Activated B cell treated with CpG ODN at 0.5 μM for 24 hours (primary cell): ENCODE data around the gene DKC1. TPM values are rescaled to one million over a fixed set of nuclear protein-coding genes. Genes with fewer than 3 reads are reported as not detected.

ENCODE experiments used
- ATAC-seq: fragments of 200-7000 bp; cut with Tn5 transposase; one replicate; pipeline ENCODE4 v1.10.0; 2021; ENCODE audit warnings: low read depth, mild to moderate bottlenecking, moderate library complexity
- CTCF ChIA-PET: fragments of 350-600 bp; sonication (Branson Sonifier 250); formaldehyde crosslinking; loops from one replicate; lab custom pipeline; 2021; ENCODE audit warnings: antibody characterized with exemption; lab: Charles Lee
- POLR2A ChIA-PET: fragments of 350-600 bp; sonication (Branson Sonifier 250); formaldehyde crosslinking; loops from one replicate; lab custom pipeline; 2021; ENCODE audit warnings: antibody characterized with exemption; lab: Charles Lee
- DNase-seq: peaks from one replicate; pipeline ENCODE4 v3.0.0; 2022
- H3K27ac Mint-ChIP-seq: one replicate; pipeline ENCODE4 v1.8.0; 2020; ENCODE audit warnings: mixed read lengths
- H3K27me3 Mint-ChIP-seq: one replicate; pipeline ENCODE4 v1.8.0; 2021; ENCODE audit warnings: mixed read lengths
- H3K36me3 Mint-ChIP-seq: one replicate; pipeline ENCODE4 v1.8.0; 2021; ENCODE audit warnings: low read depth, mixed read lengths
- H3K4me1 Mint-ChIP-seq: one replicate; pipeline ENCODE4 v1.8.0; 2021; ENCODE audit warnings: mixed read lengths
- H3K4me3 Mint-ChIP-seq: one replicate; pipeline ENCODE4 v1.8.0; 2020; ENCODE audit warnings: mild to moderate bottlenecking, mixed read lengths
- H3K9me3 Mint-ChIP-seq: one replicate; pipeline ENCODE4 v1.8.0; 2020; ENCODE audit warnings: mixed read lengths
- CTCF ChIP-seq: fragments of 200-600 bp; IDR thresholded peaks from one replicate; pipeline ENCODE4 v1.8.0; 2022; ENCODE audit warnings: antibody characterized with exemption, mild to moderate bottlenecking
- intact Hi-C: fragments of 100-400 bp; cut with micrococcal nuclease; formaldehyde crosslinking; loops from one replicate; pipeline ENCODE4 v1.15.1; 2024
- total RNA-seq: library from RNA; stranded (reverse); gene quantifications from 2 replicates; pipeline ENCODE4 v1.2.3, GENCODE V29; 2022

Gene DKC1
- total RNA-seq, 1 donor from 2014 or later: 105 TPM

GRCh38 chrX:154785716-154786115 is 23.1 kb downstream of the DKC1 start:
- ATAC-seq (no peak), DNase-seq (no peak)

GRCh38 chrX:154791467-154791866 is 28.8 kb downstream of the DKC1 start:
- intact Hi-C loops: no loop called here
- H3K27me3 Mint-ChIP-seq: no peaks in the 10 kb centered on the region
- no peak overlapping the region for H3K27ac Mint-ChIP-seq
- H3K4me1 Mint-ChIP-seq: peaks cover 5% of the 10 kb centered on the region
- ChIA-PET POLR2A (no interaction called here), CTCF (no interaction called here)
- no peak overlapping the region for H3K4me3 Mint-ChIP-seq
- no peak for ATAC-seq
- no peaks in the 10 kb centered on the region for H3K36me3 Mint-ChIP-seq
- no peak for TF ChIP-seq CTCF
- DNase-seq: no peak
- H3K9me3 Mint-ChIP-seq: no peaks in the 10 kb centered on the region

More at GRCh38 chrX:154785716-154786115, 23.1 kb downstream of the DKC1 start:
- ChIA-PET POLR2A (no interaction called here), CTCF (no interaction called here)
- Mint-ChIP-seq H3K36me3 (no peaks in the 10 kb centered on the region), H3K27ac (no peak overlapping the region), H3K27me3 (no peaks in the 10 kb centered on the region), H3K4me3 (no peak overlapping the region), H3K9me3 (no peaks in the 10 kb centered on the region), H3K4me1 (peaks cover 8% of the 10 kb centered on the region)
- intact Hi-C loops: no loop called here
- TF ChIP-seq CTCF: no peak

- CTCF ChIA-PET: no interaction called here
- DNase-seq: no peak
These were observed 29.3 kb downstream of the DKC1 start for GRCh38 chrX:154791939-154792338.

GRCh38 chrX:154793084-154793795 is 30.6 kb downstream of the DKC1 start:
- Mint-ChIP-seq H3K4me1 (peaks cover 16% of the 10 kb centered on the region), H3K27me3 (no peaks in the 10 kb centered on the region), H3K4me3 (no peak overlapping the region), H3K36me3 (no peaks in the 10 kb centered on the region), H3K9me3 (no peaks in the 10 kb centered on the region), H3K27ac (no peak overlapping the region)
- ChIA-PET CTCF (no interaction called here), POLR2A (no interaction called here)
- TF ChIP-seq CTCF: no peak
- intact Hi-C loops: no loop called here
- DNase-seq (no peak), ATAC-seq (no peak)

More at GRCh38 chrX:154791939-154792338, 29.3 kb downstream of the DKC1 start:
- Mint-ChIP-seq H3K27ac (no peak overlapping the region), H3K36me3 (no peaks in the 10 kb centered on the region), H3K27me3 (no peaks in the 10 kb centered on the region), H3K4me3 (no peak overlapping the region), H3K9me3 (no peaks in the 10 kb centered on the region), H3K4me1 (peaks cover 9% of the 10 kb centered on the region)
- no peak for TF ChIP-seq CTCF
- no peak for ATAC-seq
- intact Hi-C loops: no loop called here
- POLR2A ChIA-PET: no interaction called here

GRCh38 chrX:154795016-154795415 is 32.4 kb downstream of the DKC1 start:
- DNase-seq (no peak), ATAC-seq (no peak)
- CTCF ChIA-PET: no interaction called here
- Mint-ChIP-seq H3K27ac (no peak overlapping the region), H3K9me3 (no peaks in the 10 kb centered on the region), H3K4me1 (peaks cover 22% of the 10 kb centered on the region), H3K4me3 (no peak overlapping the region), H3K36me3 (no peaks in the 10 kb centered on the region), H3K27me3 (no peaks in the 10 kb centered on the region)
- POLR2A ChIA-PET: no interaction called here
- TF ChIP-seq CTCF: no peak
- intact Hi-C loops: no loop called here
